GM12891 (cell line): ENCODE measurements around the gene DAZAP1.

Experiments
- PAX5 ChIP-seq: IDR thresholded peaks from 2 replicates; pipeline ENCODE4 v1.6.1; 2011; ENCODE audit warnings: low read length, moderate library complexity, mild to moderate bottlenecking; ENCODE audit not compliant: insufficient read depth, severe bottlenecking
- POLR2A ChIP-seq: IDR thresholded peaks from 2 replicates; pipeline ENCODE4 v1.6.1; 2011; ENCODE audit warnings: low read depth, low read length, control low read depth
- POLR2AphosphoS5 ChIP-seq: IDR thresholded peaks from 2 replicates; pipeline ENCODE4 v1.6.1; 2011; ENCODE audit warnings: low read depth, low read length, control low read depth
- POU2F2 ChIP-seq: IDR thresholded peaks from 2 replicates; pipeline ENCODE4 v1.6.1; 2011; ENCODE audit warnings: low read depth, mild to moderate bottlenecking, control low read depth, low read length, moderate library complexity
- TAF1 ChIP-seq: IDR thresholded peaks from 2 replicates; pipeline ENCODE4 v1.6.1; 2011; ENCODE audit warnings: low read depth, low read length, control low read depth

GRCh38 chr19:1431759-1432506 is 24.5 kb downstream of the DAZAP1 start:
- TF ChIP-seq POLR2A (no peak), TAF1 (no peak), POLR2AphosphoS5 (0 out of 2 replicates have a peak, but pooled peaks have one; percentile 19), POU2F2 (no peak), PAX5 (no peak)
